Suppressor macrophage (primary cell): ENCODE results near the gene DDX31.
"Not testable (repeated sequence)": the region's sequence is repeated elsewhere in the genome, so short reads cannot be mapped to it uniquely, and the experiment has no call there.

Experiments used
- DNase-seq, 4 experiments: peaks; one replicate each; pipeline ENCODE4 v3.0.0-alpha.2; 2020 to 2022
- total RNA-seq, 17 experiments: gene quantifications; one replicate each; lab custom pipeline; 2026; ENCODE audit warnings: mixed read lengths in 6 of 17, inconsistent platforms in 3 of 17; lab: John Stamatoyannopoulos, UW

DDX31 gene
- 3.7 to 22.6 (median 14.6) reads per million in 17 experiments for total RNA-seq

- DNase-seq, result peak; percentile 91 to 97 (median 94)
These were observed at the start of gene DDX31 for GRCh38 chr9:132669698-132670456. DDX31 (minus strand) TSS chr9:132669983; CDS start chr9:132669934, 49 bp downstream.

GRCh38 chr9:132718381-132718928 is 48.7 kb upstream of the DDX31 start:
- not testable (repeated sequence) for DNase-seq

- DNase-seq, result no peak
These were observed 47.7 kb upstream of the DDX31 start for GRCh38 chr9:132717326-132717945.

GRCh38 chr9:132716007-132716406 is 46.2 kb upstream of the DDX31 start:
- DNase-seq, result no peak

GRCh38 chr9:132712753-132713152 is 43.0 kb upstream of the DDX31 start:
- DNase-seq, result no peak

GRCh38 chr9:132711846-132712245 is 42.1 kb upstream of the DDX31 start:
- DNase-seq, result no peak

- not testable (repeated sequence) for DNase-seq
These were observed 41.4 kb upstream of the DDX31 start for GRCh38 chr9:132711152-132711551.

- no peak for DNase-seq
These were observed 40.5 kb upstream of the DDX31 start for GRCh38 chr9:132710333-132710732.

GRCh38 chr9:132708769-132709430 is 39.1 kb upstream of the DDX31 start:
- DNase-seq, result no peak

GRCh38 chr9:132708239-132708638 is 38.5 kb upstream of the DDX31 start:
- no peak for DNase-seq

- DNase-seq, result no peak
These were observed 33.6 kb upstream of the DDX31 start for GRCh38 chr9:132703336-132703735.

GRCh38 chr9:132702254-132702653 is 32.5 kb upstream of the DDX31 start:
- no peak for DNase-seq

- no peak for DNase-seq
These were observed 30.2 kb upstream of the DDX31 start for GRCh38 chr9:132699956-132700355.

GRCh38 chr9:132698989-132699388 is 29.2 kb upstream of the DDX31 start:
- no peak for DNase-seq

GRCh38 chr9:132697230-132697629 is 27.4 kb upstream of the DDX31 start:
- DNase-seq, result no peak

GRCh38 chr9:132694144-132694543 is 24.4 kb upstream of the DDX31 start:
- peak; percentile 12 to 59 (median 47) for DNase-seq

GRCh38 chr9:132690696-132691095 is 20.9 kb upstream of the DDX31 start:
- DNase-seq, result peak in 1 of 4 experiments; percentile 6

- DNase-seq, result no peak
These were observed 14.1 kb upstream of the DDX31 start for GRCh38 chr9:132683873-132684272.

GRCh38 chr9:132681561-132681960 is 11.8 kb upstream of the DDX31 start:
- DNase-seq, result no peak

GRCh38 chr9:132679946-132680625 is 10.3 kb upstream of the DDX31 start:
- DNase-seq, result no peak

- DNase-seq, result no peak
These were observed 8.2 kb upstream of the DDX31 start for GRCh38 chr9:132677976-132678375.

GRCh38 chr9:132674485-132674884 is 4.7 kb upstream of the DDX31 start:
- DNase-seq, result no peak

- peak in 2 of 4 experiments; percentile 20 to 27 for DNase-seq
These were observed 3.6 kb upstream of the DDX31 start for GRCh38 chr9:132673355-132673754.
